ENCODE results near the gene CCDC18.
A peak's percentile ranks its signal among the peaks of the same experiment; 100 is the strongest.

- TF ChIP-seq, protein P1, sequence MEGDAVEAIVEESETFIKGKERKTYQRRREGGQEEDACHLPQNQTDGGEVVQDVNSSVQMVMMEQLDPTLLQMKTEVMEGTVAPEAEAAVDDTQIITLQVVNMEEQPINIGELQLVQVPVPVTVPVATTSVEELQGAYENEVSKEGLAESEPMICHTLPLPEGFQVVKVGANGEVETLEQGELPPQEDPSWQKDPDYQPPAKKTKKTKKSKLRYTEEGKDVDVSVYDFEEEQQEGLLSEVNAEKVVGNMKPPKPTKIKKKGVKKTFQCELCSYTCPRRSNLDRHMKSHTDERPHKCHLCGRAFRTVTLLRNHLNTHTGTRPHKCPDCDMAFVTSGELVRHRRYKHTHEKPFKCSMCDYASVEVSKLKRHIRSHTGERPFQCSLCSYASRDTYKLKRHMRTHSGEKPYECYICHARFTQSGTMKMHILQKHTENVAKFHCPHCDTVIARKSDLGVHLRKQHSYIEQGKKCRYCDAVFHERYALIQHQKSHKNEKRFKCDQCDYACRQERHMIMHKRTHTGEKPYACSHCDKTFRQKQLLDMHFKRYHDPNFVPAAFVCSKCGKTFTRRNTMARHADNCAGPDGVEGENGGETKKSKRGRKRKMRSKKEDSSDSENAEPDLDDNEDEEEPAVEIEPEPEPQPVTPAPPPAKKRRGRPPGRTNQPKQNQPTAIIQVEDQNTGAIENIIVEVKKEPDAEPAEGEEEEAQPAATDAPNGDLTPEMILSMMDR (IDR thresholded peaks at IDR 0.05) = peak; percentile 79 to 92 (median 86)
- TF ChIP-seq POLR2A (IDR thresholded peaks at IDR 0.05) = no peak
Measured at GRCh38 chr1:93304716-93305138, 124.2 kb downstream of the CCDC18 start.
